T-helper 2 cell treated with Interferon-gamma antibody and Interleukin-4, amounts not matched to agents 5 μg/mL and 100 μg/mL, for 36 hours (primary cell): Measurements from ENCODE around the gene NTPCR.

Experiments
- DNase-seq: peaks from one replicate; pipeline ENCODE4 v3.0.0; 2021; ENCODE audit warnings: low spot score
- H3K27ac Mint-ChIP-seq: one replicate; pipeline ENCODE4 v1.8.0; 2021; ENCODE audit warnings: mild to moderate bottlenecking, mixed read lengths
- H3K27me3 Mint-ChIP-seq: one replicate; pipeline ENCODE4 v1.8.0; 2021; ENCODE audit warnings: low read depth, mixed read lengths
- H3K36me3 Mint-ChIP-seq: one replicate; pipeline ENCODE4 v1.8.0; 2021; ENCODE audit warnings: low read depth, mixed read lengths
- H3K4me1 Mint-ChIP-seq: one replicate; pipeline ENCODE4 v1.8.0; 2021; ENCODE audit warnings: low read depth, mixed read lengths
- H3K4me3 Mint-ChIP-seq: one replicate; pipeline ENCODE4 v1.8.0; 2022; ENCODE audit warnings: mild to moderate bottlenecking, moderate library complexity, mixed read lengths
- H3K9me3 Mint-ChIP-seq: one replicate; pipeline ENCODE4 v1.8.0; 2021; ENCODE audit warnings: mixed read lengths

The NTPCR gene

GRCh38 chr1:233033361-233033760, 83.0 kb downstream of the NTPCR start:
- DNase-seq: no peak
- Mint-ChIP-seq H3K27ac (no peak overlapping the region), H3K4me1 (no peaks in the 10 kb centered on the region), H3K27me3 (no peaks in the 10 kb centered on the region), H3K36me3 (no peaks in the 10 kb centered on the region), H3K9me3 (no peaks in the 10 kb centered on the region), H3K4me3 (no peak overlapping the region)
